Peyer's patch (tissue), 4 donors: ENCODE measurements around the gene EFNA4. TPM values are rescaled to one million over a fixed set of nuclear protein-coding genes. Genes with fewer than 3 reads are reported as not detected.

Experiments used
- DNase-seq, 3 donors: peaks; one replicate each; pipeline ENCODE4 v3.0.0-alpha.2; 2017 to 2019
- H3K27ac ChIP-seq, 4 donors: fragments of 200-600 bp; sonication (generic); one replicate each; pipeline ENCODE4 v1.5.1; 2016 to 2019
- H3K27me3 ChIP-seq, 2 donors: fragments of 200-600 bp; sonication (generic); one replicate each; pipeline ENCODE4 v1.5.1; 2019
- H3K36me3 ChIP-seq, 3 donors: fragments of 200-600 bp; sonication (generic); one replicate each; pipeline ENCODE4 v1.5.1; 2016 to 2019
- H3K4me1 ChIP-seq, 4 donors: fragments of 200-600 bp; sonication (generic); one replicate each; pipeline ENCODE4 v1.5.1; 2016 to 2019
- H3K4me3 ChIP-seq, 4 donors: fragments of 200-600 bp; sonication (generic); 1 replicate in 3 of 4; 2 replicates in 1 of 4; pipeline ENCODE4 v1.5.1; 2016 to 2019; ENCODE audit warnings: mild to moderate bottlenecking in 1 of 4
- H3K9me3 ChIP-seq, 4 donors: fragments of 200-600 bp; sonication (generic); one replicate each; pipeline ENCODE4 v1.5.1; 2016 to 2019; ENCODE audit warnings: mild to moderate bottlenecking in 1 of 4
- POLR2A ChIP-seq, 2 donors: fragments of 450-650 bp; IDR thresholded peaks; one replicate each; pipeline ENCODE4 v1.5.1; 2017; ENCODE audit warnings: antibody characterized with exemption in 2 of 2, mild to moderate bottlenecking in 2 of 2, moderate library complexity in 2 of 2
- total RNA-seq, 4 donors: library from RNA; depleted of rRNA; stranded (reverse); fragments of >200 nt; gene quantifications; one replicate each; pipeline ENCODE4 v1.1.0, GENCODE V29; 2016
- TF ChIP-seq, protein P1 (sequence below), 6 experiments: fragments of 450-650 bp in 4 of 6; fragments of 200-600 bp in 2 of 6; sonication (generic) in 1 of 6; IDR thresholded peaks; one replicate each; pipeline ENCODE4 v1.5.1; 2017 to 2019; ENCODE audit warnings: antibody characterized with exemption in 6 of 6, mild to moderate bottlenecking in 3 of 6, moderate library complexity in 1 of 6

Gene EFNA4
- total RNA-seq, 4 donors from 2014 or later = 2.5 to 39.6 (median 18.2) TPM

DNA sequence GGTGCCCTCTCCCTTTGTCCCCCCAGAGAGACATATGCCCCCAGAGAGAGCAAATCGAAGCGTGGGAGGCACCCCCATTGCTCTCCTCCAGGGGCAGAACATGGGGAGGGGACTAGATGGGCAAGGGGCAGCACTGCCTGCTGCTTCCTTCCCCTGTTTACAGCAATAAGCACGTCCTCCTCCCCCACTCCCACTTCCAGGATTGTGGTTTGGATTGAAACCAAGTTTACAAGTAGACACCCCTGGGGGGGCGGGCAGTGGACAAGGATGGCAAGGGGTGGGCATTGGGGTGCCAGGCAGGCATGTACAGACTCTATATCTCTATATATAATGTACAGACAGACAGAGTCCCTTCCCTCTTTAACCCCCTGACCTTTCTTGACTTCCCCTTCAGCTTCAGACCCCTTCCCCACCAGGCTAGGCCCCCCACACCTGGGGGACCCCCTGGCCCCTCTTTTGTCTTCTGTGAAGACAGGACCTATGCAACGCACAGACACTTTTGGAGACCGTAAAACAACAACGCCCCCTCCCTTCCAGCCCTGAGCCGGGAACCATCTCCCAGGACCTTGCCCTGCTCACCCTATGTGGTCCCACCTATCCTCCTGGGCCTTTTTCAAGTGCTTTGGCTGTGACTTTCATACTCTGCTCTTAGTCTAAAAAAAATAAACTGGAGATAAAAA, 23.5 kb downstream of the EFNA4 start:
- no peak overlapping the region for H3K4me3 ChIP-seq
- no peak overlapping the region for H3K27ac ChIP-seq
- no peaks in the 10 kb centered on the region for H3K36me3 ChIP-seq
- peaks cover 9 to 46% (median 19%) of the 10 kb centered on the region in 4 donors for H3K4me1 ChIP-seq
- DNase-seq = peak in 1 of 3 donors; percentile 47
- H3K27me3 ChIP-seq = peaks cover 0 to 16% of the 10 kb centered on the region in 2 donors
- H3K9me3 ChIP-seq = no peaks in the 10 kb centered on the region
- TF ChIP-seq, protein P1, sequence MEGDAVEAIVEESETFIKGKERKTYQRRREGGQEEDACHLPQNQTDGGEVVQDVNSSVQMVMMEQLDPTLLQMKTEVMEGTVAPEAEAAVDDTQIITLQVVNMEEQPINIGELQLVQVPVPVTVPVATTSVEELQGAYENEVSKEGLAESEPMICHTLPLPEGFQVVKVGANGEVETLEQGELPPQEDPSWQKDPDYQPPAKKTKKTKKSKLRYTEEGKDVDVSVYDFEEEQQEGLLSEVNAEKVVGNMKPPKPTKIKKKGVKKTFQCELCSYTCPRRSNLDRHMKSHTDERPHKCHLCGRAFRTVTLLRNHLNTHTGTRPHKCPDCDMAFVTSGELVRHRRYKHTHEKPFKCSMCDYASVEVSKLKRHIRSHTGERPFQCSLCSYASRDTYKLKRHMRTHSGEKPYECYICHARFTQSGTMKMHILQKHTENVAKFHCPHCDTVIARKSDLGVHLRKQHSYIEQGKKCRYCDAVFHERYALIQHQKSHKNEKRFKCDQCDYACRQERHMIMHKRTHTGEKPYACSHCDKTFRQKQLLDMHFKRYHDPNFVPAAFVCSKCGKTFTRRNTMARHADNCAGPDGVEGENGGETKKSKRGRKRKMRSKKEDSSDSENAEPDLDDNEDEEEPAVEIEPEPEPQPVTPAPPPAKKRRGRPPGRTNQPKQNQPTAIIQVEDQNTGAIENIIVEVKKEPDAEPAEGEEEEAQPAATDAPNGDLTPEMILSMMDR (IDR thresholded peaks at IDR 0.05) = no peak
- TF ChIP-seq POLR2A (IDR thresholded peaks at IDR 0.05) = no peak

GRCh38 chr1:155091071-155092051, 27.8 kb downstream of the EFNA4 start:
- Histone ChIP-seq H3K4me3 (no peak overlapping the region), H3K4me1 (peaks cover 0 to 23% (median 4%) of the 10 kb centered on the region in 4 donors), H3K36me3 (no peaks in the 10 kb centered on the region), H3K27ac (no peak overlapping the region), H3K9me3 (no peaks in the 10 kb centered on the region), H3K27me3 (no peaks in the 10 kb centered on the region)
- no peak for TF ChIP-seq POLR2A (IDR thresholded peaks at IDR 0.05)
- TF ChIP-seq, protein P1 (IDR thresholded peaks at IDR 0.05) = peak; percentile 95 to 98 (median 97)
- DNase-seq = peak; percentile 76 to 90 (median 84)

GRCh38 chr1:155092131-155092530, 28.6 kb downstream of the EFNA4 start:
- no peak for TF ChIP-seq POLR2A (IDR thresholded peaks at IDR 0.05)
- TF ChIP-seq, protein P1 (IDR thresholded peaks at IDR 0.05) = no peak
- H3K4me1 ChIP-seq = peaks cover 0 to 20% (median 3%) of the 10 kb centered on the region in 4 donors
- no peaks in the 10 kb centered on the region for H3K27me3 ChIP-seq
- no peaks in the 10 kb centered on the region for H3K9me3 ChIP-seq
- H3K4me3 ChIP-seq = no peak overlapping the region
- no peaks in the 10 kb centered on the region for H3K36me3 ChIP-seq
- no peak overlapping the region for H3K27ac ChIP-seq
- DNase-seq = peak in 1 of 3 donors; percentile 22

DNA sequence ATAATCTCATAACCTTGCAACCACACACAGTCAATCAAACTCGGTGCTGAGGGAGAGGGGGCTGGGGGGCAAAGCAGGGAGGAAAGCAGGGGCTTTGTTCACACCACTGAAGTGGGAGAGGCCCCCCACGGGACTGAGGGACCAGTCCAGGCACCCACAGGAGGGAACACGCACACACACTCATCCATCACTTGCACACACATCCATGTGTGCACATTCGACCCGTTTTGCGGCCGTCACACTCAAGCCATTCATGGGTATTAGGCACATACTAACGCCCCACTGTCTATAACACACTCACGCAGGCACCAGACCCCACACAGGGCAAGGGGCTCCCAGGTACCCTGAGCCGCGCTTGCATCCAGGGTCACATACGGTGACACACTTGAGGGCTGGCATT, 29.1 kb downstream of the EFNA4 start:
- no peak overlapping the region for H3K4me3 ChIP-seq
- H3K4me1 ChIP-seq = peaks cover 0 to 20% (median 3%) of the 10 kb centered on the region in 4 donors
- no peaks in the 10 kb centered on the region for H3K36me3 ChIP-seq
- no peaks in the 10 kb centered on the region for H3K27me3 ChIP-seq
- H3K9me3 ChIP-seq = no peaks in the 10 kb centered on the region
- H3K27ac ChIP-seq = no peak overlapping the region
- peak in 1 of 3 donors; percentile 41 for DNase-seq
- TF ChIP-seq, protein P1 (IDR thresholded peaks at IDR 0.05) = no peak
- TF ChIP-seq POLR2A (IDR thresholded peaks at IDR 0.05) = no peak

DNA sequence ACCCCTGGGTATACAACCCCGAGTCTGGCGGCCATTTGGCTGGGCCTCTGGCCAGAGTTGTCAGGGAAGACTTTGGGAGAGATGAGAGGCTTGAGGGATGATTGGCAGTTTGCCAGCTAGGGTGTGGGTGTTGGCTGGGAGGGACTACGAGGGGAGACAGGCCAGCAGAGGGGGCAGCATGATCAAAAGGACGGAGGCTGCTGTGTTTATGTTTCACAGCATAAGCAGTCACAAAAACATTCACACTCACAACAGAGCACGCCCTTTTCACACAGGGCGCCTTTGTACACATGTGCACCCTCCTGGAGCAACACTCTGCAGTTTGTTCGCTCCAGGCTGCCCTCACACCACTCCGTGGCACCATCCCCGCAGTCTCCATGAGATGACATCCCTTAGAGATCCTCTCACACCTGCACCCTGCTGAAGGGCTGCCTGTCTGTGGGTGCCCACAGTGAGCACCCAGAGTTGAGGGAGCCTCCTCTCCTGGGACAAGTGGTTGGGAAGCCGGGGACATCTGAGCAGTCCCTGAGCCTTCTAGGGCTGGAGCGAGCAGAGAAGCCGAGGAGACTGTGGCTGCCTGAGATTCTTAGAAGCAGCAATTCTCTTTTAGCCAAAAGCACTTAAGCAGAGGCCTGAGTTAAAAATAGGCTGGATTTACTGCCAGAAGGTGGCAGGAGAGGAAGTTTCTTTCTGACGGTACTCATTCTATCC, 30.5 kb downstream of the EFNA4 start:
- DNase-seq = peak in 2 of 3 donors; percentile 50 to 55
- no peaks in the 10 kb centered on the region for H3K36me3 ChIP-seq
- no peaks in the 10 kb centered on the region for H3K27me3 ChIP-seq
- TF ChIP-seq, protein P1 (IDR thresholded peaks at IDR 0.05) = peak in 4 of 6 experiments; percentile 24 to 66 (median 58)
- no peak for TF ChIP-seq POLR2A (IDR thresholded peaks at IDR 0.05)
- H3K9me3 ChIP-seq = no peaks in the 10 kb centered on the region
- H3K4me1 ChIP-seq = peaks cover 0 to 20% (median 3%) of the 10 kb centered on the region in 4 donors
- no peak overlapping the region for H3K4me3 ChIP-seq
- peak overlapping the region in 2 of 4 donors; percentile 46 to 50 for H3K27ac ChIP-seq
